GM18499 (cell line): ENCODE data around the gene C15orf40.
"Not testable (repeated sequence)": the region's sequence is repeated elsewhere in the genome, so short reads cannot be mapped to it uniquely, and the experiment has no call there.

ENCODE experiments used
- ATAC-seq: cut with Tn5 transposase; IDR thresholded peaks from one replicate; pipeline ENCODE4 v1.9.1; 2021; ENCODE audit warnings: moderate number of reproducible peaks; ENCODE audit not compliant: insufficient read depth, unreplicated experiment

Gene C15orf40

GRCh38 chr15:82959423-82959822, 52.0 kb downstream of the C15orf40 start:
- ATAC-seq: no peak

GRCh38 chr15:82958638-82959037, 52.8 kb downstream of the C15orf40 start:
- ATAC-seq: no peak

GRCh38 chr15:82952158-82953081, 59.0 kb downstream of the C15orf40 start, which contains the start of gene HOMER2:
Gene HOMER2 (minus strand): TSS chr15:82952720. CDS start chr15:82952535, 185 bp downstream.
- ATAC-seq: no peak

GRCh38 chr15:82951472-82952157, 59.8 kb downstream of the C15orf40 start:
- no peak for ATAC-seq

GRCh38 chr15:82950746-82951370, 60.6 kb downstream of the C15orf40 start:
- ATAC-seq: no peak

GRCh38 chr15:82950295-82950694, 61.1 kb downstream of the C15orf40 start:
- ATAC-seq: no peak

- ATAC-seq: no peak
These were observed 65.2 kb downstream of the C15orf40 start for GRCh38 chr15:82946155-82946701.

- ATAC-seq: no peak
These were observed 66.1 kb downstream of the C15orf40 start for GRCh38 chr15:82945326-82945725.

GRCh38 chr15:82944821-82945220, 66.6 kb downstream of the C15orf40 start:
- no peak for ATAC-seq

GRCh38 chr15:82944056-82944455, 67.4 kb downstream of the C15orf40 start:
- no peak for ATAC-seq

GRCh38 chr15:82943176-82943575, 68.3 kb downstream of the C15orf40 start:
- no peak for ATAC-seq

GRCh38 chr15:82942691-82943090, 68.7 kb downstream of the C15orf40 start:
- ATAC-seq: no peak

- ATAC-seq: not testable (repeated sequence)
These were observed 71.8 kb downstream of the C15orf40 start for GRCh38 chr15:82939678-82940077.
